Peyer's patch (tissue), 4 donors: ENCODE measurements around the gene ASB10. TPM values are rescaled to one million over a fixed set of nuclear protein-coding genes. Genes with fewer than 3 reads are reported as not detected.

Source experiments
- DNase-seq, 3 donors: peaks; one replicate each; pipeline ENCODE4 v3.0.0-alpha.2; 2017 to 2019
- H3K27ac ChIP-seq, 4 donors: fragments of 200-600 bp; sonication (generic); one replicate each; pipeline ENCODE4 v1.5.1; 2016 to 2019
- H3K27me3 ChIP-seq, 2 donors: fragments of 200-600 bp; sonication (generic); one replicate each; pipeline ENCODE4 v1.5.1; 2019
- H3K36me3 ChIP-seq, 3 donors: fragments of 200-600 bp; sonication (generic); one replicate each; pipeline ENCODE4 v1.5.1; 2016 to 2019
- H3K4me1 ChIP-seq, 4 donors: fragments of 200-600 bp; sonication (generic); one replicate each; pipeline ENCODE4 v1.5.1; 2016 to 2019
- H3K4me3 ChIP-seq, 4 donors: fragments of 200-600 bp; sonication (generic); 1 replicate in 3 of 4; 2 replicates in 1 of 4; pipeline ENCODE4 v1.5.1; 2016 to 2019; ENCODE audit warnings: mild to moderate bottlenecking in 1 of 4
- H3K9me3 ChIP-seq, 4 donors: fragments of 200-600 bp; sonication (generic); one replicate each; pipeline ENCODE4 v1.5.1; 2016 to 2019; ENCODE audit warnings: mild to moderate bottlenecking in 1 of 4
- POLR2A ChIP-seq, 2 donors: fragments of 450-650 bp; IDR thresholded peaks; one replicate each; pipeline ENCODE4 v1.5.1; 2017; ENCODE audit warnings: antibody characterized with exemption in 2 of 2, mild to moderate bottlenecking in 2 of 2, moderate library complexity in 2 of 2
- total RNA-seq, 4 donors: library from RNA; depleted of rRNA; stranded (reverse); fragments of >200 nt; gene quantifications; one replicate each; pipeline ENCODE4 v1.1.0, GENCODE V29; 2016
- TF ChIP-seq, protein P1 (sequence below), 6 experiments: fragments of 450-650 bp in 4 of 6; fragments of 200-600 bp in 2 of 6; sonication (generic) in 1 of 6; IDR thresholded peaks; one replicate each; pipeline ENCODE4 v1.5.1; 2017 to 2019; ENCODE audit warnings: antibody characterized with exemption in 6 of 6, mild to moderate bottlenecking in 3 of 6, moderate library complexity in 1 of 6

Gene ASB10
- total RNA-seq, 4 donors from 2014 or later: not detected

DNA sequence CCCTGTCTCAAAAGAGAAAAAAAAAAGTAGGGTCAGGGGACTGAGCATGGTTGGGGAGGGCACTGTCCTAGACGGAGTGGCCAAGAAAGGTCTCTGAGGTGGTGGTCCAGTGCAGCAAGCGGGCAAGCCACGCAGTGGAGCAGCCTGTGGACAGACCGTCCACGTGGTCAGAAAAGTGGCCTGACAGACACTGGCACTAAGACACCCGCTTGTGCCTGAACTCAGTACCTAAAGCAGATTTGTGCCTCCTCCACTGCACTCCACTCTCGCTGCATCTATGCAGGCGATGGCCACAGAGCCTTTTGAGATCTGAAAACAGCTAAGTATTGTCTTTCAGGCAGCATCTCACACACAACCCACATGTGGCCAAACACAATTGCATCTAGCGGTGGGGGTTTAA lies 8.8 kb downstream of the ASB10 start:
- Histone ChIP-seq H3K4me3 (no peak overlapping the region), H3K36me3 (no peaks in the 10 kb centered on the region), H3K27ac (no peak overlapping the region), H3K9me3 (no peaks in the 10 kb centered on the region), H3K4me1 (no peaks in the 10 kb centered on the region), H3K27me3 (no peaks in the 10 kb centered on the region)
- TF ChIP-seq, protein P1, sequence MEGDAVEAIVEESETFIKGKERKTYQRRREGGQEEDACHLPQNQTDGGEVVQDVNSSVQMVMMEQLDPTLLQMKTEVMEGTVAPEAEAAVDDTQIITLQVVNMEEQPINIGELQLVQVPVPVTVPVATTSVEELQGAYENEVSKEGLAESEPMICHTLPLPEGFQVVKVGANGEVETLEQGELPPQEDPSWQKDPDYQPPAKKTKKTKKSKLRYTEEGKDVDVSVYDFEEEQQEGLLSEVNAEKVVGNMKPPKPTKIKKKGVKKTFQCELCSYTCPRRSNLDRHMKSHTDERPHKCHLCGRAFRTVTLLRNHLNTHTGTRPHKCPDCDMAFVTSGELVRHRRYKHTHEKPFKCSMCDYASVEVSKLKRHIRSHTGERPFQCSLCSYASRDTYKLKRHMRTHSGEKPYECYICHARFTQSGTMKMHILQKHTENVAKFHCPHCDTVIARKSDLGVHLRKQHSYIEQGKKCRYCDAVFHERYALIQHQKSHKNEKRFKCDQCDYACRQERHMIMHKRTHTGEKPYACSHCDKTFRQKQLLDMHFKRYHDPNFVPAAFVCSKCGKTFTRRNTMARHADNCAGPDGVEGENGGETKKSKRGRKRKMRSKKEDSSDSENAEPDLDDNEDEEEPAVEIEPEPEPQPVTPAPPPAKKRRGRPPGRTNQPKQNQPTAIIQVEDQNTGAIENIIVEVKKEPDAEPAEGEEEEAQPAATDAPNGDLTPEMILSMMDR (IDR thresholded peaks at IDR 0.05): no peak
- no peak for TF ChIP-seq POLR2A (IDR thresholded peaks at IDR 0.05)
- no peak for DNase-seq

DNA sequence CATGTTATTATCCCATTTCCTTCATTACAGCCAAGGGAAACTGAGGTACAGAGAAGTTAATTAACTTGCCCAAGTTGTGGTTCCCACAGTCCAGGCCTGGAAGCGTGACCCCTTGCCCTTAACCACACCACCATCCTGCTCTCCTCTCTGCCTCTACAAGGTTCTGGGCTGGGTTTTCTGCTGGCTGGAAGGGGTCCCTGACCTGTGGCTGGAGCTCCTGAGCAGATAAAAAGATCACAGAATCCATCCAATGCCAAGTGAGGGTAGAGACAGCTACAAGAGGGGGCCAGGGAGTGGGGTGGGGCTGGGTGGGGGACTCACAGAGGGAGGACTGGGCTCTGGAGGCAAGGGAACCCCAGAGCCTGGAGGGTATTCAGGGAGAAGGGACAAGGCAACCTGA lies 9.7 kb downstream of the ASB10 start:
- no peaks in the 10 kb centered on the region for H3K36me3 ChIP-seq
- DNase-seq: no peak
- TF ChIP-seq POLR2A (IDR thresholded peaks at IDR 0.05): no peak
- TF ChIP-seq, protein P1 (IDR thresholded peaks at IDR 0.05): no peak

DNA sequence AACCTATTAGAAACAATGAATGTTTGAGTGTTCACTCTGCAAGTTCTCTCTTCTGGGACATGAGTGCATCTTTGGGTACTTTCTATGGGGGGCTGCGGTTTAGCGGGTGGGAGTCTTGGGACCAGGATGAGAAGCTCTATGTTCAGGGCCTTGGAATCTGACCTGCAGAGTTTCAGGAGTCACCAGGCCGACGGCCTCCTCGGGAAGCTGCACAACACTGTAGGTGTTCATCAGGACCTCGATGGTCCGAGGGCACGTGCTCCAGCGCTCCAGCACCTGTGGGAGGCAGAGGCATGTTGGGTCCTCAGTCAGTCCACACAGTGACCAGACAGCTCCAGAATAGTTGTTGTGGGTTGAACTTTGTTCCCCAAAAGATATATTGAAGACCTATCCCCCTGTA lies 10.6 kb downstream of the ASB10 start:
- DNase-seq: no peak
- Histone ChIP-seq H3K9me3 (no peaks in the 10 kb centered on the region), H3K27ac (no peak overlapping the region), H3K4me1 (no peaks in the 10 kb centered on the region), H3K4me3 (no peak overlapping the region), H3K36me3 (no peaks in the 10 kb centered on the region), H3K27me3 (peaks cover 0 to 4% of the 10 kb centered on the region in 2 donors)
- TF ChIP-seq POLR2A (IDR thresholded peaks at IDR 0.05): no peak
- TF ChIP-seq, protein P1 (IDR thresholded peaks at IDR 0.05): no peak

More for the DNA sequence above, 9.7 kb downstream of the ASB10 start:
- Histone ChIP-seq H3K4me3 (no peak overlapping the region), H3K4me1 (no peaks in the 10 kb centered on the region), H3K9me3 (no peaks in the 10 kb centered on the region), H3K27ac (no peak overlapping the region), H3K27me3 (peaks cover 0 to 4% of the 10 kb centered on the region in 2 donors)

DNA sequence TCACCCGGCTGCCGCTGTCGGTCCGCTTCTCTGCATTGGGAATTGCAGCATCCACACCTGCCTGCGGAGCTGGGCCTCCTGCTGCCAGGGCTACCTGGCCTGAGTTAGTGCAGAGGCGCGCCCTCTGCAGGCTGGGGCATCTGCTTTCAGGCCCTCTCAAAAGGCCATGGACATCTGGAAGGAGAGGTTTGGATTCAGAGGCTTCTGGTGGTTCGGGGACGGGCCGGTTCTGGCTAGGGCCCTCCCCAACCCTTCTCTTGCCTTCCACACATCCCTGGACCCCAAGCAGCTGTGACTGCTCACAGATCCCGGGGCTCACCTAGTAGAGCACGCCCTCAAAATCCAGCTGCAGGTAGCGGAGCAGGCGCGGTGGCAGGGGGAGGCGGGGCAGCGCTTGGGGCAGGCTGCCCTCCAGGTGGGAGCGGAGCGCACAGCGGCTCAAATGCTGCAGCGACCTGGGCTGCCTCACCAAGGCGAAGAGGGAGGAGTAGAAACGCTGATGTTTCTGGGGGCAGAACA lies 11.2 kb downstream of the ASB10 start:
- DNase-seq: no peak
- no peaks in the 10 kb centered on the region for H3K4me1 ChIP-seq
- H3K4me3 ChIP-seq: no peak overlapping the region
- H3K27me3 ChIP-seq: peaks cover 0 to 4% of the 10 kb centered on the region in 2 donors
- TF ChIP-seq, protein P1 (IDR thresholded peaks at IDR 0.05): no peak
- no peak for TF ChIP-seq POLR2A (IDR thresholded peaks at IDR 0.05)
- H3K27ac ChIP-seq: no peak overlapping the region
- H3K9me3 ChIP-seq: no peaks in the 10 kb centered on the region
- no peaks in the 10 kb centered on the region for H3K36me3 ChIP-seq

DNA sequence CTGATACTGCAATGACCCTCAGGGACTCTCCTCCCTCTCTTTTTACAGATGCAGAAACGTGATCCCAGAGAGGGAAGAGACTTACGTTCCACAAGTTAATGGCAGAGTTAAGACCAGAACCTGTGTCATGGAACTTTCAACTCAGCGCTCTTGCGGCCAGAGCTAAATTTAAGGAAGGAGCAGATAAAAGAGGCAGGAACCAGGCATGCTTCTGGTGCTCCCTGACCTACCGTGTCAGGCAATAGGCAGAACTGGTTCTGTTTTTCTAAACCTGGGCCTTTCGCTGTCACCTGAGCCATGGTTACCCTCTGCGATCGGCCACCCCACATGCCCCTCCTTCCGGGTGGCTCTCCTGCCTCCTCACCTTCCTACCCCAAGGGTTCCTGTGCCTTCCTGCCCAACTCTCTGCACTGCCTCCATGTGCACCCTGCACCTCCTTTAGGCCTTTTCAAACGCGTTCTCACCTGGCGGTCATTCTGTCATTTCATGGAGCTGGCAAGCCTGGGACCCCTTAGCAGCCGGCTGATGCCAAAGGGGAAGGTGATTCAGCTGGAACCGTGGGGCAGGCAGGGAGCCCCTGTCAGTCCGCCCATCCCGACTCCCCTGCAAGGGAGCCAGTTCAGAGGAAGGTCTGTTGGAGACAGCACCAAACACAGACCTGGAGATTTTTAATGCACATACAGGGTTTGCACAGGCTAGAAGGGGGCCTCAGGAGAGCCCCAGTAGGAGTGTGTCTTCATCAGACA lies 11.8 kb downstream of the ASB10 start:
- Histone ChIP-seq H3K27ac (no peak overlapping the region), H3K9me3 (no peaks in the 10 kb centered on the region), H3K27me3 (peaks cover 0 to 4% of the 10 kb centered on the region in 2 donors), H3K4me3 (no peak overlapping the region), H3K4me1 (no peaks in the 10 kb centered on the region), H3K36me3 (no peaks in the 10 kb centered on the region)
- DNase-seq: no peak
- no peak for TF ChIP-seq POLR2A (IDR thresholded peaks at IDR 0.05)
- TF ChIP-seq, protein P1 (IDR thresholded peaks at IDR 0.05): no peak
